Endothelial cell of umbilical vein (primary cell): ENCODE measurements around the gene DDR2. TPM values are rescaled to one million over a fixed set of nuclear protein-coding genes. Genes with fewer than 3 reads are reported as not detected.

Experiments
- BruUV-seq: library from RNA; stranded (reverse); fragments of 400-500 nt; replicated peaks from 2 replicates; lab custom pipeline; 2021; lab: Mats Ljungman, UMichigan
- CTCF ChIA-PET: fragments of 300-600, 350-600 bp; sonication (Branson Sonifier 250); formaldehyde crosslinking; loops from one replicate; lab custom pipeline; 2021; ENCODE audit warnings: antibody characterized with exemption, inconsistent platforms; lab: Charles Lee
- POLR2A ChIA-PET: fragments of 300-600, 350-600 bp; sonication (Branson Sonifier 250); formaldehyde crosslinking; loops from one replicate; lab custom pipeline; 2021; ENCODE audit warnings: antibody characterized with exemption, inconsistent platforms; lab: Charles Lee
- DNase-seq: peaks from one replicate; pipeline ENCODE4 v3.0.0-alpha.2; 2011; ENCODE audit warnings: low read depth, low spot score
- FAIRE-seq: peaks from 2 replicates; lab custom pipeline; 2011; peaks lifted over from hg19 to GRCh38; lab: Jason Lieb, UNC
- H2AFZ ChIP-seq: 2 replicates; pipeline ENCODE4 v1.6.0; 2012; ENCODE audit warnings: low read depth, low read length, control low read depth, inconsistent platforms
- H3K27ac ChIP-seq: 2 replicates; pipeline ENCODE4 v1.5.1; 2011; ENCODE audit warnings: low read depth, mild to moderate bottlenecking, control low read depth, low read length, moderate library complexity; ENCODE audit not compliant: insufficient read depth
- H3K27me3 ChIP-seq, 2 experiments: 2 replicates each; pipeline versions ENCODE4 v1.6.0 to v1.6.1; 2011; ENCODE audit warnings: low read length in 2 of 2, mixed read lengths in 1 of 2; ENCODE audit not compliant: control insufficient read depth in 2 of 2, insufficient read depth in 2 of 2
- H3K36me3 ChIP-seq, 2 experiments: 2 replicates in 1 of 2; 3 replicates in 1 of 2; pipeline ENCODE4 v1.5.1; 2011; ENCODE audit warnings: low read length in 2 of 2, mild to moderate bottlenecking in 1 of 2, moderate library complexity in 1 of 2; ENCODE audit not compliant: control insufficient read depth in 2 of 2, insufficient read depth in 2 of 2; ENCODE audit errors: extremely low read depth in 1 of 2
- H3K4me1 ChIP-seq: 3 replicates; pipeline ENCODE4 v1.5.1; 2011; ENCODE audit warnings: mild to moderate bottlenecking, low read length; ENCODE audit not compliant: control insufficient read depth, insufficient read depth; ENCODE audit errors: extremely low read depth
- H3K4me2 ChIP-seq: 2 replicates; pipeline ENCODE4 v1.6.1; 2011; ENCODE audit warnings: low read length, control low read depth, mixed read lengths; ENCODE audit not compliant: insufficient read depth
- H3K4me3 ChIP-seq, 3 experiments: fragments of 200-600 bp in 1 of 3; sonication (generic), shearing (Covaris generic) in 1 of 3; replicated peaks in 1 of 3; 2 replicates each; pipeline ENCODE4 v1.5.1; 2011 to 2016; ENCODE audit warnings: control low read depth in 3 of 3, low read length in 3 of 3, mild to moderate bottlenecking in 2 of 3, inconsistent platforms in 1 of 3, low read depth in 1 of 3, moderate library complexity in 1 of 3; ENCODE audit not compliant: insufficient read depth in 1 of 3
- H3K79me2 ChIP-seq: 2 replicates; pipeline ENCODE4 v1.6.0; 2012; ENCODE audit warnings: low read length, inconsistent platforms; ENCODE audit not compliant: control insufficient read depth, insufficient read depth
- H3K9ac ChIP-seq: replicated peaks from 2 replicates; pipeline ENCODE3; 2011; ENCODE audit warnings: low read length, control low read depth; ENCODE audit not compliant: insufficient read depth; ENCODE audit errors: extremely low read depth
- H3K9me1 ChIP-seq: replicated peaks from 3 replicates; pipeline ENCODE4 v1.6.0; 2011; ENCODE audit warnings: mild to moderate bottlenecking, low read length; ENCODE audit not compliant: control insufficient read depth, insufficient read depth; ENCODE audit errors: extremely low read depth
- H3K9me3 ChIP-seq: replicated peaks from 2 replicates; pipeline ENCODE4 v1.5.1; 2012; ENCODE audit warnings: low read length, inconsistent platforms; ENCODE audit not compliant: control insufficient read depth, insufficient read depth
- H4K20me1 ChIP-seq: replicated peaks from 2 replicates; pipeline ENCODE3; 2011; ENCODE audit warnings: mild to moderate bottlenecking, low read length; ENCODE audit not compliant: control insufficient read depth, insufficient read depth; ENCODE audit errors: extremely low read depth
- FOS ChIP-seq: IDR thresholded peaks from 2 replicates; pipeline ENCODE4 v1.6.1; 2011; ENCODE audit warnings: mild to moderate bottlenecking, low read length, moderate library complexity, borderline replicate concordance; ENCODE audit not compliant: insufficient read depth
- GATA2 ChIP-seq: IDR thresholded peaks from 2 replicates; pipeline ENCODE4 v1.7.0; 2011; ENCODE audit warnings: low read depth, mild to moderate bottlenecking, moderate library complexity, mixed read lengths, low read length; ENCODE audit not compliant: insufficient read length, insufficient read depth
- JUN ChIP-seq: IDR thresholded peaks from 2 replicates; pipeline ENCODE4 v1.6.1; 2011; ENCODE audit warnings: borderline replicate concordance, low read depth; ENCODE audit not compliant: insufficient read length, insufficient read depth
- POLR2A ChIP-seq: IDR thresholded peaks from 2 replicates; pipeline ENCODE4 v1.6.1; 2012; ENCODE audit warnings: low read depth, mild to moderate bottlenecking, control low read depth, low read length
- POLR2AphosphoS5 ChIP-seq: IDR thresholded peaks from 2 replicates; pipeline ENCODE4 v1.6.1; 2012; ENCODE audit warnings: low read depth, mild to moderate bottlenecking, control low read depth, low read length, moderate library complexity; ENCODE audit not compliant: insufficient read depth
- dilution Hi-C: fragments of 300-500 bp; cut with MboI; formaldehyde crosslinking; loops from one replicate; pipeline ENCODE4 v1.15.0; 2019; ENCODE audit warnings: low sequenced_read_pairs; ENCODE audit not compliant: extremely low pct_ligation_motif_present
- intact Hi-C: fragments of 100-400 bp; cut with micrococcal nuclease; formaldehyde crosslinking; loops from one replicate; pipeline ENCODE4 v1.10.0; 2022
- polyA plus RNA-seq, 4 experiments: library from polyadenylated mRNA; depleted of rRNA in 3 of 4; stranded (reverse) in 3 of 4; unstranded in 1 of 4; fragments of >200 nt; gene quantifications; 2 replicates each; pipeline versions ENCODE4 v1.2.1 to v1.2.3, GENCODE V29; 2011 to 2012; ENCODE audit warnings: missing spikeins in 1 of 4
- total RNA-seq: library from RNA; stranded (reverse); gene quantifications from 2 replicates; pipeline ENCODE4 v1.2.3, GENCODE V29; 2021
- TF ChIP-seq, protein P1 (sequence below): IDR thresholded peaks from 2 replicates; pipeline ENCODE4 v1.6.1; 2011; ENCODE audit not compliant: insufficient read depth, insufficient read length

Gene DDR2
- total and polyA plus RNA-seq, 2 donors (not counting 3 experiments of a cell fraction or from before 2014, with no cell fraction given) = 27.8 to 30.8 TPM

DNA sequence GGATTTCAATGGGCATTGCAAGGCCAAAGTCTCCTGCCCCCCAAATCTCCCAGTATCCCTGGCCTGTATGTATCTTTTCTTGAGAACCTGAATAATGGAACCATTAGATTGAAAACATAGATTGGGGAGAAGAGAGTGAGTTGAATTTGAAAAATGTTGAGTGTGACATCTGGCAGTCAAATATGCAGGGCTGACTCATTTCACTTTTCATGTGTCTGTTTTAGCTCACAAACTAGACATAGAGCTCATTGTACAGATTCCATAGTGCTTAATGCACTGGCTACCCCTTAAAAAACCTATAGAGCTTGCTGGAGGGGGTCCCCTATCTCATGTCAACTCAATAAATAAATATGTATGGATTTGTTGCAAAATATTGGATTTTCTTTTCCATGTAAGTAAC is 30.8 kb downstream of the DDR2 start:
- no peak overlapping the region for H3K4me3 ChIP-seq
- no peak overlapping the region for H3K9ac ChIP-seq
- peaks cover 9% of the 10 kb centered on the region for H3K79me2 ChIP-seq
- H3K36me3 ChIP-seq = no peaks in the 10 kb centered on the region
- no peak overlapping the region for H2AFZ ChIP-seq
- no peak overlapping the region for H3K4me2 ChIP-seq
- no peak for DNase-seq
- no peak for FAIRE-seq
- ChIA-PET POLR2A (no interaction called here), CTCF (interaction anchor here (1.0 to 2.0 kb wide), 5 partner anchors 9 to 137 kb away, joined by 3 to 5 read pairs (median 4); no protein-coding TSS in a partner anchor)
- no peaks in the 10 kb centered on the region for H3K9me1 ChIP-seq
- dilution Hi-C loops (no loop called here), intact Hi-C loops (no loop called here)
- H3K9me3 ChIP-seq = no peaks in the 10 kb centered on the region
- no peaks in the 10 kb centered on the region for H4K20me1 ChIP-seq
- TF ChIP-seq JUN (peak; percentile 10), FOS (peak; percentile 44)
- TF ChIP-seq, protein P1, sequence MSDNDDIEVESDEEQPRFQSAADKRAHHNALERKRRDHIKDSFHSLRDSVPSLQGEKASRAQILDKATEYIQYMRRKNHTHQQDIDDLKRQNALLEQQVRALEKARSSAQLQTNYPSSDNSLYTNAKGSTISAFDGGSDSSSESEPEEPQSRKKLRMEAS = no peak
- no peak overlapping the region for H3K27ac ChIP-seq
- H3K27me3 ChIP-seq = no peaks in the 10 kb centered on the region
- no TSS peak for BruUV-seq
- H3K4me1 ChIP-seq = peaks cover 8% of the 10 kb centered on the region

DNA sequence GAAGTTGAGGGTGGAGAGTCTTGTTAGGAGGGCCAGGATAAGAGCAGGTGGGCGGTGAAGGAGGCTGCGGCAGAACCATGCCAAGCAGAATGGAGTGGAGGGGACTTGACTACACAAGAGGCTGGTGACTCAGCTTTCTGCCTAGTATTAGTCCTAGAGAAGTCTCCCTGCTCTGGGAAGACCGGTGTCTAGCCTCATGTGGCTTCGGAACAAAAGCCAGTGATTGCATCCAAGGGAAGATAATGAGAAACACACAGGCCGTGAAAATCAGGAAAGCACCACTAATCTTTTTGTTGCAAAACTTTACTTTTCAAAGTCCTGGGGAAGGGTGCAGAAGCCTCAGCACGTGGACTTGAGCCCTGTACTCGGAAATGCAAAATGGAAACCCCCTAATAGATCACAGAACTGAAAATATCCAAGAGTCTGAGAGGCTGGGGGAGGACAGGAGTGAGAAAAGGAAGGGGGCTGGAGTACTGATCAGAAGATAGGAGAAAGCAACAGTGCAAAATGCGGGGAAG is 31.4 kb downstream of the DDR2 start:
- Histone ChIP-seq H3K9me1 (no peaks in the 10 kb centered on the region), H3K4me3 (no peak overlapping the region), H3K9ac (no peak overlapping the region), H3K27ac (no peak overlapping the region), H4K20me1 (no peaks in the 10 kb centered on the region), H3K36me3 (no peaks in the 10 kb centered on the region), H3K9me3 (no peaks in the 10 kb centered on the region), H2AFZ (no peak overlapping the region), H3K79me2 (peaks cover 9% of the 10 kb centered on the region), H3K27me3 (no peaks in the 10 kb centered on the region), H3K4me1 (peaks cover 8% of the 10 kb centered on the region), H3K4me2 (no peak overlapping the region)
- CTCF ChIA-PET = interaction anchor here (1.0 kb wide), 3 partner anchors 8 to 49 kb away, joined by 3 to 4 read pairs (median 3); no protein-coding TSS in a partner anchor
- intact Hi-C loops (no loop called here), dilution Hi-C loops (no loop called here)
- FAIRE-seq (no peak), DNase-seq (peak; percentile 42)
- TF ChIP-seq POLR2AphosphoS5 (no peak), GATA2 (no peak), JUN (no peak), FOS (no peak), POLR2A (no peak)
- TF ChIP-seq, protein P1 = no peak
- BruUV-seq = no TSS peak
- POLR2A ChIA-PET = no interaction called here
